ENCODE measurements around the gene PEG3.

- TF ChIP-seq CTCF (IDR thresholded peaks at IDR 0.05; ENCODE audit: low read length) (no peak), EZH2 (optimal IDR thresholded peaks at IDR 0.05; ENCODE audit: low read depth, low read length) (no peak), EZH2phosphoT487 (IDR thresholded peaks at IDR 0.05; ENCODE audit: low read length) (no peak)
These were observed 26.0 kb upstream of the PEG3 start for GRCh38 chr19:56866538-56866937.

All from MM.1S (cell line).